ENCODE data around the gene TBC1D22A. TPM values are rescaled to one million over a fixed set of nuclear protein-coding genes. Genes with fewer than 3 reads are reported as not detected.

TBC1D22A gene
- total and polyA plus RNA-seq, 11 donors: 9.4 to 30.7 (median 18.6) TPM

DNA sequence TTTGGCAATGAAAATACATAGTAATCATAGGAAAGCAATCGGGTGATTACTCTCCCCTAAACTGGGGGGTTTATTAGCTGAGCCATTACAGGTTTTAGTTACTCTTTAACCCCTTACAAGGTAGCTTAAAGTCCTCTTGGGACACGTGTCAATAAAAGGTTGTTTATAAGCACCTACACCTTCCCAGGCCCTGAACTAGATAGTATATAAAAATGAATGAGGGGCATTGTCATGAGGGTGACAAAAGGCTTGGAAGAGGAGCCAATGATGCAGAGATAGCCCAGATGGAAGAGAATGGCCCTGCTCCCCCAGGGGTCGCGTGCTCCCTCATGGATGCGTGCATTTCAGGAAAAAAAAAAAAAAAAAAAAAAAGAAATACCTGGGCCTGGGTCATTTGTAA, 276.9 kb downstream of the TBC1D22A start:
- no peak for DNase-seq
- Histone ChIP-seq H3K4me3 (no peak overlapping the region), H3K9me3 (no peaks in the 10 kb centered on the region), H3K27me3 (no peaks in the 10 kb centered on the region), H3K27ac (no peak overlapping the region), H3K4me1 (peaks cover 0 to 4% (median 0%) of the 10 kb centered on the region in 12 donors), H3K36me3 (peaks cover 0 to 18% (median 0%) of the 10 kb centered on the region in 9 donors)
- WGBS, 4 donors: 95 to 99% (median 98%) methylated on average over 5 of the region's 5 CpGs
- intact Hi-C loops (cut with DNase I): no loop called here
- TF ChIP-seq CTCF (IDR thresholded peaks at IDR 0.05) (no peak), POLR2A (IDR thresholded peaks at IDR 0.05) (no peak)
- ATAC-seq: no peak

DNA sequence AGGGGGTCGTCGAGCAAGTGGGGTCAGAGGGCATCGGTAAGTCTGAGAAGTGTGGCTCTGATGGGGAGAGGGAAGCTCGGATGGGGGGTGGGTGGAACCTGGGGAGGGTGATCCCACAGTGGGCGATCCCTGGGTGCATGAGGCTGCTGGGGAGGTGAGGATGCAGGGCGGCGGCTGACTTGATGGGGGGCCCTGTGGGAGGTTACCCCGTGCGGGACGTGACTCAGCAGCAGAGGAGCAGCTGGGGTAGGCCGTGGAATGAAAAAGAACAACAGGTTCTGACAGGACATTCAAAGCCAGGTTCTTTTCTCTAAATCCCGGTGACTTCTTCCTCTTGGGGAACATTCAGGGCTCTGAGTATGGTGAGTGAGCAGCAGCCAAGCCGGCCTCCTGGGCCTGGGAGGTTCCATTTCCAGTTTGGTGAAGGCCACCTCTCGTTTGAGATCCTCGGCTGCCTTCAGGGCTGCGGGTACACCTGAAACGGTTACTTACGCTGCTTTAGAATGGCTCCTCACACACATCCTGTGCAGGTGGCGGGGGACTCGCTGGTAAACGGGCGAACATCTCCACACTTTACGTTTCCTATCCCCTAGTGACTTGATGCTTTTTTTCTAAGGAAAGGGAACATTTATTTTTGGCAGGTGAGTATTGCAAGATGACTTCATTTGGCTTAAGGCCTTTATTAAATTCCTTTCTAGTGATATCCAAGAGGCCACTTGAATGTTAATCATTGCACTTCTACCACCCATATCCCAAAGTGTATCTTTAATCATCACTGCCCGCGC, 278.2 kb downstream of the TBC1D22A start:
- Histone ChIP-seq H3K27me3 (no peaks in the 10 kb centered on the region), H3K27ac (no peak overlapping the region), H3K36me3 (peaks cover 0 to 14% (median 0%) of the 10 kb centered on the region in 9 donors), H3K9me3 (no peaks in the 10 kb centered on the region), H3K4me1 (peaks cover 0 to 4% (median 0%) of the 10 kb centered on the region in 12 donors), H3K4me3 (no peak overlapping the region)
- ATAC-seq (no peak), DNase-seq (peak in 2 of 5 donors; percentile 1 to 47)
- 89 to 93% (median 91%) methylated on average over 25 of the region's 25 CpGs for WGBS, 4 donors
- no peak for TF ChIP-seq POLR2A (IDR thresholded peaks at IDR 0.05)
- no peak for TF ChIP-seq CTCF (IDR thresholded peaks at IDR 0.05)
- intact Hi-C loops (cut with DNase I): loop anchor here in 1 of 10 donors (10.0 kb wide), 1 partner anchor 64 kb away; no protein-coding TSS in a partner anchor

DNA sequence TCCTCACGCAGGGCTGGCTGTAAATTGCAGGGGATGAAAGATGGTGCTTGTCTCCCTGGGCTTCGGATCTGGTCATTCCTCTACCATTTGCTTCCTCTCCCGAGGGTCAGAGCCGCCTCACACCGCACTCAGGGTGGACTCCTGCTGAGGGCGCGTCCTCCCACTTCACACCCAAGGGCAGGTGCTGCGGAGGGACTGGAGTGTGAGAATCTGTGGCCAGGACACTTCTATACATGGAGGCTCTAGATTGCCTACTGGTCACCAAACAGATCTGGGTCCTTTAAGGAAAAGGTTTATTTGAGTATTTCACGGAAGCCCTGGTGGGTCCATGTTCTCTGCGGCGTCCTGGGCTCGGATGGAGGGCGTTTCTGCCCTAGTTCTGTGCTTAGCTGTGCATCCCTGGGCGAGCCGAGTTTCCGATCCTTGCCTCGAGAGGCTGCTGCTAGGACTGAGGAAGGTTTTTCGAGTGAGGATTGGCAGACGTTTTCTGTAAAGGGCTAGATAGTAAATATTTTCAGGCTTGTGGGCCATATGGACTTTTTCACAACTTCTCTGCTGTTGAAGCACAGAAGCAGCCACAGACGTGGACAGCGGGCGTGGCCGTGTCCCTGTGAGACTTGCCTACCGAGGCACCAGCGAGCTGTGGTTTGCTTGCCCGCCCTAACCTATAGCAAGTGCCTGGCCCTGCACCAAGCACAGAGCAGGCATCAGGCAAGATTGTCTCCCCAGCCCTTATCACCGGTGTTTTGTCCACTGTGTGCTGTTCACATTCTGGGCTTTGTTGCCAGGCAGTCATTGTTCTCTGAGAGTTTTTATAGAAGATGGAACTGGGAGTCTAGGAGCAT, 279.0 kb downstream of the TBC1D22A start:
- Histone ChIP-seq H3K27me3 (no peaks in the 10 kb centered on the region), H3K4me1 (peaks cover 0 to 4% (median 0%) of the 10 kb centered on the region in 12 donors), H3K27ac (no peak overlapping the region), H3K36me3 (peaks cover 0 to 14% (median 0%) of the 10 kb centered on the region in 9 donors), H3K9me3 (no peaks in the 10 kb centered on the region), H3K4me3 (no peak overlapping the region)
- DNase-seq (peak in 2 of 5 donors; percentile 18 to 28), ATAC-seq (peak in 2 of 4 donors; percentile 30 to 40)
- intact Hi-C loops (cut with DNase I): loop anchor here in 1 of 10 donors (10.0 kb wide), 1 partner anchor 63 kb away; no protein-coding TSS in a partner anchor
- 85 to 93% (median 89%) methylated on average over 26 to 27 of the region's 27 CpGs for WGBS, 4 donors
- TF ChIP-seq POLR2A (IDR thresholded peaks at IDR 0.05) (no peak), CTCF (IDR thresholded peaks at IDR 0.05) (no peak)

All from heart left ventricle (tissue), 16 donors.